ENCODE data around the gene KIAA1210.

DNA sequence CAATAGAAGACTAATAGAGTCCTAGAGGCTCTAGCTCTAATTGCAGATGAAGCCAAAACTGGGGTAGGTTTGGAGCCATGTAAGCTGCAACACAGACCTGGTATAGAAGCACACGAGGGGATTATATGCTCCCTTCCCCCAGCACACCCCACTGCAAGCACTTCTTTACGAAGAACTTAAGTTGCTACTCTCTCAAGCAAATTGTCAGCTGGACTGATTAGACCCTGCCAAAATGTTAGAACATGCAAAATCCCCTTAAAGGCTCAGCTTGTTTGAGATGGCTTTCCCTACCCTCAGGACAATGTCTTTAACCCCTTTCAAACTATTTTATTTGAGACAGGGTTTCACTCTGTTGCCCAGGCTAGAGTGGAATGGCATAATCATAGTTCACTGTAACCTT lies 4.7 kb upstream of the KIAA1210 start:
- TF ChIP-seq, protein P1, sequence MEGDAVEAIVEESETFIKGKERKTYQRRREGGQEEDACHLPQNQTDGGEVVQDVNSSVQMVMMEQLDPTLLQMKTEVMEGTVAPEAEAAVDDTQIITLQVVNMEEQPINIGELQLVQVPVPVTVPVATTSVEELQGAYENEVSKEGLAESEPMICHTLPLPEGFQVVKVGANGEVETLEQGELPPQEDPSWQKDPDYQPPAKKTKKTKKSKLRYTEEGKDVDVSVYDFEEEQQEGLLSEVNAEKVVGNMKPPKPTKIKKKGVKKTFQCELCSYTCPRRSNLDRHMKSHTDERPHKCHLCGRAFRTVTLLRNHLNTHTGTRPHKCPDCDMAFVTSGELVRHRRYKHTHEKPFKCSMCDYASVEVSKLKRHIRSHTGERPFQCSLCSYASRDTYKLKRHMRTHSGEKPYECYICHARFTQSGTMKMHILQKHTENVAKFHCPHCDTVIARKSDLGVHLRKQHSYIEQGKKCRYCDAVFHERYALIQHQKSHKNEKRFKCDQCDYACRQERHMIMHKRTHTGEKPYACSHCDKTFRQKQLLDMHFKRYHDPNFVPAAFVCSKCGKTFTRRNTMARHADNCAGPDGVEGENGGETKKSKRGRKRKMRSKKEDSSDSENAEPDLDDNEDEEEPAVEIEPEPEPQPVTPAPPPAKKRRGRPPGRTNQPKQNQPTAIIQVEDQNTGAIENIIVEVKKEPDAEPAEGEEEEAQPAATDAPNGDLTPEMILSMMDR (conservative IDR thresholded peaks at IDR 0.05 in 1 of 2, IDR thresholded peaks at IDR 0.05 in 1 of 2; ENCODE audit: low read depth in 1 of 2, low read length in 2 of 2) = no peak
- no peak for TF ChIP-seq EZH2 (IDR thresholded peaks at IDR 0.05; ENCODE audit: low read length, missing control alignments)

Measured in fibroblast of lung (primary cell).